B cell (primary cell): ENCODE data around the gene BIN2. TPM values are rescaled to one million over a fixed set of nuclear protein-coding genes. Genes with fewer than 3 reads are reported as not detected.
A peak's percentile ranks its signal among the peaks of the same experiment; 100 is the strongest.

Source experiments
- ATAC-seq: fragments of 200-7000 bp; cut with Tn5 transposase; one replicate; pipeline ENCODE4 v1.10.0; 2021; ENCODE audit warnings: low read depth, mild to moderate bottlenecking, moderate number of reproducible peaks, moderate library complexity
- CTCF ChIA-PET: fragments of 350-600 bp; sonication (Branson Sonifier 250); formaldehyde crosslinking; loops from one replicate; lab custom pipeline; 2021; ENCODE audit warnings: antibody characterized with exemption, inconsistent platforms; lab: Charles Lee
- POLR2A ChIA-PET: fragments of 350-600 bp; sonication (Branson Sonifier 250); formaldehyde crosslinking; loops from one replicate; lab custom pipeline; 2021; ENCODE audit warnings: antibody characterized with exemption; lab: Charles Lee
- DNase-seq: peaks from one replicate; pipeline ENCODE4 v3.0.0; 2013
- H2AFZ ChIP-seq: 2 replicates; pipeline ENCODE4 v1.6.1; 2012; ENCODE audit warnings: mild to moderate bottlenecking, low read depth, low read length; ENCODE audit not compliant: insufficient read depth, poor library complexity, severe bottlenecking
- H3K27ac ChIP-seq, 2 donors: 1 replicate in 1 of 2; 2 replicates in 1 of 2; pipeline ENCODE4 v1.5.1; 2012 to 2013; ENCODE audit warnings: low read length in 2 of 2, mild to moderate bottlenecking in 2 of 2, moderate library complexity in 1 of 2
- H3K27me3 ChIP-seq, 4 experiments: fragments of 200-600 bp in 1 of 4; sonication (generic) in 1 of 4; replicated peaks in 1 of 4; 1 replicate in 2 of 4; 2 replicates in 2 of 4; pipeline versions ENCODE4 v1.6.1 to v1.7.0; 2013 to 2016; ENCODE audit warnings: low read length in 3 of 4, mild to moderate bottlenecking in 2 of 4, mixed read lengths in 1 of 4, moderate library complexity in 1 of 4; ENCODE audit not compliant: insufficient read depth in 4 of 4, control insufficient read depth in 3 of 4; ENCODE audit errors: control extremely low read depth in 1 of 4
- H3K36me3 ChIP-seq, 2 experiments: replicated peaks in 1 of 2; 1 replicate in 1 of 2; 2 replicates in 1 of 2; pipeline versions ENCODE4 v1.6.1 to v1.7.1; 2013; ENCODE audit warnings: low read length in 1 of 2; ENCODE audit not compliant: insufficient read depth in 2 of 2, control insufficient read depth in 1 of 2; ENCODE audit errors: control extremely low read depth in 1 of 2, extremely low read depth in 1 of 2
- H3K4me1 ChIP-seq, 2 donors: fragments of 200-600 bp in 1 of 2; sonication (generic) in 1 of 2; 1 replicate in 1 of 2; 2 replicates in 1 of 2; pipeline versions ENCODE4 v1.5.1 to v1.6.1; 2013 to 2017; ENCODE audit warnings: low read length in 2 of 2; ENCODE audit not compliant: control insufficient read depth in 2 of 2, insufficient read depth in 2 of 2
- H3K4me2 ChIP-seq: replicated peaks from 2 replicates; pipeline ENCODE3; 2012; ENCODE audit warnings: mild to moderate bottlenecking, low read depth, low read length; ENCODE audit not compliant: poor library complexity, severe bottlenecking
- H3K4me3 ChIP-seq, 5 experiments: fragments of 200-600 bp in 1 of 5; sonication (generic) in 1 of 5; 1 replicate in 3 of 5; 2 replicates in 2 of 5; pipeline versions ENCODE4 v1.5.1 to v1.7.0; 2011 to 2016; ENCODE audit warnings: low read length in 4 of 5, mild to moderate bottlenecking in 4 of 5, low read depth in 2 of 5, control low read depth in 1 of 5, moderate library complexity in 1 of 5; ENCODE audit not compliant: insufficient read depth in 1 of 5; ENCODE audit errors: control extremely low read depth in 1 of 5, extremely low read depth in 1 of 5
- H3K79me2 ChIP-seq: fragments of 200-600 bp; sonication (generic); one replicate; pipeline ENCODE4 v1.6.0; 2016; ENCODE audit warnings: low read length; ENCODE audit not compliant: control insufficient read depth, insufficient read depth
- H3K9ac ChIP-seq: fragments of 200-600 bp; sonication (generic); 2 replicates; pipeline ENCODE4 v1.6.1; 2017; ENCODE audit warnings: mild to moderate bottlenecking, low read length, moderate library complexity
- H3K9me3 ChIP-seq, 3 donors: one replicate each; pipeline versions ENCODE4 v1.6.1 to v1.7.1; 2013; ENCODE audit warnings: low read length in 2 of 3; ENCODE audit not compliant: control insufficient read depth in 2 of 3, insufficient read depth in 1 of 3; ENCODE audit errors: control extremely low read depth in 1 of 3
- H4K20me1 ChIP-seq: 2 replicates; pipeline ENCODE4 v1.6.0; 2012; ENCODE audit warnings: mild to moderate bottlenecking, low read length; ENCODE audit not compliant: insufficient read depth, control insufficient read depth, poor library complexity, severe bottlenecking
- H3K27ac Mint-ChIP-seq: one replicate; pipeline ENCODE4 v1.8.0; 2021; ENCODE audit warnings: mixed read lengths
- H3K27me3 Mint-ChIP-seq: one replicate; pipeline ENCODE4 v1.8.0; 2021; ENCODE audit warnings: mixed read lengths
- H3K4me1 Mint-ChIP-seq: one replicate; pipeline ENCODE4 v1.8.0; 2021; ENCODE audit warnings: mixed read lengths
- H3K4me3 Mint-ChIP-seq: one replicate; pipeline ENCODE4 v1.8.0; 2021; ENCODE audit warnings: mixed read lengths
- H3K9me3 Mint-ChIP-seq: one replicate; pipeline ENCODE4 v1.8.0; 2022; ENCODE audit warnings: mixed read lengths; ENCODE audit not compliant: insufficient read depth
- CTCF ChIP-seq: fragments of 200-600 bp; IDR thresholded peaks from one replicate; pipeline ENCODE4 v1.8.0; 2022; ENCODE audit warnings: antibody characterized with exemption, mild to moderate bottlenecking
- EZH2 ChIP-seq: IDR thresholded peaks from 2 replicates; pipeline ENCODE4 v1.6.1; 2012; ENCODE audit warnings: borderline replicate concordance, low read depth, mild to moderate bottlenecking, moderate library complexity, low read length; ENCODE audit not compliant: insufficient read depth, poor library complexity, severe bottlenecking
- WGBS: methylation state at CpG from one replicate; pipeline ENCODE4 v1.1.5; 2013; ENCODE audit warnings: missing lambda C conversion rate; ENCODE audit not compliant: insufficient coverage; 5-methylcytosine and 5-hydroxymethylcytosine counted together
- intact Hi-C: fragments of 100-400 bp; cut with micrococcal nuclease; formaldehyde crosslinking; loops from one replicate; pipeline ENCODE4 v1.10.0; 2022
- polyA plus RNA-seq: library from polyadenylated mRNA; depleted of rRNA; stranded (reverse); fragments of >200 nt; gene quantifications from 2 replicates; pipeline ENCODE4 v1.2.3, GENCODE V29; 2012
- total RNA-seq, 2 donors: library from RNA; stranded (reverse); fragments of 120-200 nt in 1 of 2; gene quantifications; 1 replicate in 1 of 2; 2 replicates in 1 of 2; pipeline versions ENCODE4 v1.2.3 to v1.2.4, GENCODE V29; 2013 to 2022

The BIN2 gene
- total and polyA plus RNA-seq, 2 donors (not counting 1 experiment from before 2014, with no cell fraction given) = 41.5 to 100 TPM

- H3K9ac ChIP-seq = peak overlapping the region; percentile 91
Measured at GRCh38 chr12:51323317-51323960, 535 bp downstream of the BIN2 start.

More at GRCh38 chr12:51323317-51323960, 535 bp downstream of the BIN2 start:
- H3K27ac ChIP-seq = peak overlapping the region; percentile 88 to 93
- Mint-ChIP-seq H3K4me1 (peaks cover 94% of the 10 kb centered on the region), H3K27ac (peak overlapping the region; percentile 99), H3K9me3 (no peaks in the 10 kb centered on the region), H3K4me3 (peak overlapping the region; percentile 95), H3K27me3 (no peaks in the 10 kb centered on the region)
- no peaks in the 10 kb centered on the region for H4K20me1 ChIP-seq
- peaks cover 87 to 92% of the 10 kb centered on the region in 2 donors for H3K4me1 ChIP-seq
- H3K27me3 ChIP-seq = no peaks in the 10 kb centered on the region
- TF ChIP-seq CTCF (no peak), EZH2 (no peak)
- H2AFZ ChIP-seq = peak overlapping the region; percentile 36
- peak overlapping the region; percentile 62 to 92 (median 81) for H3K4me3 ChIP-seq
- DNase-seq (peak; percentile 74), ATAC-seq (peak; percentile 36)
- peaks cover 0 to 9% (median 0%) of the 10 kb centered on the region in 3 donors for H3K9me3 ChIP-seq
- peaks cover 0 to 13% of the 10 kb centered on the region in 2 experiments for H3K36me3 ChIP-seq
- intact Hi-C loops = loop anchor here (2.0 to 10.0 kb wide), 5 partner anchors 53 to 559 kb away; partner anchors contain the start of genes ATF1, DAZAP2, LETMD1 and SMAGP
- H3K4me2 ChIP-seq = peak overlapping the region; percentile 96
- WGBS = 0% methylated on average over 13 of the region's 15 CpGs
- H3K79me2 ChIP-seq = peaks cover 50% of the 10 kb centered on the region
- ChIA-PET CTCF (interaction anchor here (1.3 to 11.9 kb wide), 5 partner anchors 16 to 105 kb away, joined by 3 to 148 read pairs (median 4); partner anchors contain the start of gene POU6F1), POLR2A (interaction anchor here (0.5 to 1.1 kb wide), 5 partner anchors 17 to 560 kb away, joined by 3 to 4 read pairs (median 3); partner anchors contain the start of genes ATF1 and DAZAP2)
